22Rv1 (cell line): ENCODE results near the gene TNRC6C.

Experiments
- CTCF ChIP-seq: fragments of 450-650 bp; IDR thresholded peaks from 2 replicates; pipeline ENCODE4 v1.5.1; 2017; ENCODE audit warnings: mild to moderate bottlenecking
- ZFX ChIP-seq: fragments of 450-650 bp; IDR thresholded peaks from 2 replicates; pipeline ENCODE4 v1.6.1; 2017; ENCODE audit warnings: antibody characterized with exemption, borderline replicate concordance

GRCh38 chr17:78131172-78132083, 172.9 kb downstream of the TNRC6C start:
- TF ChIP-seq CTCF: no peak; the same call in 1 of the 2 replicates
- TF ChIP-seq ZFX: no peak
